Smooth muscle cell (in vitro differentiated cells): ENCODE data around the gene STH. TPM values are rescaled to one million over a fixed set of nuclear protein-coding genes. Genes with fewer than 3 reads are reported as not detected.

ENCODE experiments used
- DNase-seq: peaks from one replicate; lab custom pipeline; 2025; ENCODE audit not compliant: unreplicated experiment; lab: John Stamatoyannopoulos, UW
- H2AFZ ChIP-seq: fragments of 200-600 bp; sonication (generic); 2 replicates; pipeline ENCODE4 v1.6.0; 2016; ENCODE audit warnings: antibody characterized with exemption, low read depth, mild to moderate bottlenecking
- H3F3A ChIP-seq: fragments of 200-600 bp; sonication (generic); 2 replicates; pipeline ENCODE4 v1.6.0; 2017; ENCODE audit warnings: antibody characterized with exemption, low read depth
- H3K27ac ChIP-seq: fragments of 200-600 bp; sonication (generic); 2 replicates; pipeline ENCODE4 v1.5.1; 2016; ENCODE audit warnings: low read depth, mild to moderate bottlenecking
- H3K27me3 ChIP-seq: fragments of 200-600 bp; sonication (generic); 2 replicates; pipeline ENCODE4 v1.6.1; 2016; ENCODE audit warnings: low read depth, mild to moderate bottlenecking
- H3K36me3 ChIP-seq: fragments of 200-600 bp; sonication (generic); 2 replicates; pipeline ENCODE4 v1.5.1; 2016; ENCODE audit warnings: low read depth
- H3K4me1 ChIP-seq: fragments of 200-600 bp; sonication (generic); 2 replicates; pipeline ENCODE4 v1.5.1; 2016; ENCODE audit warnings: low read depth
- H3K4me2 ChIP-seq: fragments of 200-600 bp; sonication (generic); 2 replicates; pipeline ENCODE4 v1.6.0; 2016; ENCODE audit warnings: mild to moderate bottlenecking
- H3K4me3 ChIP-seq: fragments of 200-600 bp; sonication (generic); 2 replicates; pipeline ENCODE4 v1.5.1; 2016; ENCODE audit warnings: mild to moderate bottlenecking
- H3K79me2 ChIP-seq: fragments of 200-600 bp; sonication (generic); 2 replicates; pipeline ENCODE4 v1.6.0; 2016; ENCODE audit warnings: low read depth, mild to moderate bottlenecking
- H3K9ac ChIP-seq: fragments of 200-600 bp; sonication (generic); 2 replicates; pipeline ENCODE4 v1.6.0; 2016; ENCODE audit warnings: low read depth
- H3K9me3 ChIP-seq: fragments of 200-600 bp; sonication (generic); replicated peaks from 2 replicates; pipeline ENCODE4 v1.5.1; 2016; ENCODE audit warnings: low read depth
- H4K20me1 ChIP-seq: fragments of 200-600 bp; sonication (generic); 2 replicates; pipeline ENCODE4 v1.6.0; 2016; ENCODE audit warnings: low read depth
- CTCF ChIP-seq: fragments of 200-600 bp; sonication (generic); IDR thresholded peaks from 2 replicates; pipeline ENCODE4 v1.5.1; 2017; ENCODE audit warnings: borderline replicate concordance, mild to moderate bottlenecking, antibody characterized with exemption; ENCODE audit not compliant: insufficient read depth, poor library complexity, severe bottlenecking
- WGBS: methylation state at CpG from one replicate; pipeline ENCODE4 v1.1.7; 2016; ENCODE audit warnings: low lambda C conversion rate; 5-methylcytosine and 5-hydroxymethylcytosine counted together
- polyA plus RNA-seq: library from polyadenylated mRNA; unstranded; fragments of >200 nt; fragmentation: Nextera tagmentation; extraction: Ambion mirVana; gene quantifications from 2 replicates; pipeline ENCODE4 v1.2.1, GENCODE V29; 2016
- total RNA-seq: library from RNA; depleted of rRNA; stranded (reverse); fragments of >200 nt; gene quantifications from 2 replicates; pipeline ENCODE4 v1.2.3, GENCODE V29; 2014

Gene STH
- total and polyA plus RNA-seq, 2 experiments from 2014 or later, result not detected

GRCh38 chr17:45991341-45991740 lies 7.7 kb upstream of the STH start:
- WGBS, result 87% methylated on average over 10 of the region's 10 CpGs
- no peaks in the 10 kb centered on the region for H3K36me3 ChIP-seq
- H3K4me3 ChIP-seq, result no peak overlapping the region
- H3K9ac ChIP-seq, result no peak overlapping the region
- no peaks in the 10 kb centered on the region for H3K27me3 ChIP-seq
- no peaks in the 10 kb centered on the region for H4K20me1 ChIP-seq
- H3K9me3 ChIP-seq, result no peaks in the 10 kb centered on the region
- TF ChIP-seq CTCF, result no peak
- no peak overlapping the region for H3K27ac ChIP-seq
- H3K4me1 ChIP-seq, result no peaks in the 10 kb centered on the region
- H3F3A ChIP-seq, result no peaks in the 10 kb centered on the region
- DNase-seq, result no peak
- no peak overlapping the region for H2AFZ ChIP-seq
- no peaks in the 10 kb centered on the region for H3K79me2 ChIP-seq
- H3K4me2 ChIP-seq, result no peak overlapping the region

- Histone ChIP-seq H3K9ac (no peak overlapping the region), H3K79me2 (no peaks in the 10 kb centered on the region), H3K9me3 (no peaks in the 10 kb centered on the region), H3K36me3 (no peaks in the 10 kb centered on the region), H3K4me3 (no peak overlapping the region), H3K4me1 (no peaks in the 10 kb centered on the region), H2AFZ (no peak overlapping the region), H3F3A (no peaks in the 10 kb centered on the region), H3K4me2 (no peak overlapping the region), H3K27ac (no peak overlapping the region), H3K27me3 (no peaks in the 10 kb centered on the region), H4K20me1 (no peaks in the 10 kb centered on the region)
- DNase-seq, result no peak
- WGBS, result 66% methylated on average over 6 of the region's 6 CpGs
- no peak for TF ChIP-seq CTCF
These were observed 6.9 kb upstream of the STH start for GRCh38 chr17:45992175-45992574.

- TF ChIP-seq CTCF, result no peak
- H3K9me3 ChIP-seq, result no peaks in the 10 kb centered on the region
- no peak overlapping the region for H3K9ac ChIP-seq
- WGBS, result 78% methylated on average over 10 of the region's 10 CpGs
- H3F3A ChIP-seq, result no peaks in the 10 kb centered on the region
- H3K27ac ChIP-seq, result no peak overlapping the region
- DNase-seq, result no peak
- H3K4me1 ChIP-seq, result no peaks in the 10 kb centered on the region
- H4K20me1 ChIP-seq, result no peaks in the 10 kb centered on the region
- no peak overlapping the region for H3K4me2 ChIP-seq
- H2AFZ ChIP-seq, result no peak overlapping the region
- H3K36me3 ChIP-seq, result no peaks in the 10 kb centered on the region
- no peaks in the 10 kb centered on the region for H3K79me2 ChIP-seq
- no peaks in the 10 kb centered on the region for H3K27me3 ChIP-seq
- H3K4me3 ChIP-seq, result no peak overlapping the region
These were observed 6.1 kb upstream of the STH start for GRCh38 chr17:45992904-45993303.

GRCh38 chr17:45993962-45994627 lies 5.0 kb upstream of the STH start:
- no peak overlapping the region for H2AFZ ChIP-seq
- H3F3A ChIP-seq, result no peaks in the 10 kb centered on the region
- H3K79me2 ChIP-seq, result no peaks in the 10 kb centered on the region
- H3K4me3 ChIP-seq, result no peak overlapping the region
- H3K27me3 ChIP-seq, result no peaks in the 10 kb centered on the region
- 93% methylated on average over 16 of the region's 16 CpGs for WGBS
- H3K9ac ChIP-seq, result no peak overlapping the region
- no peak for DNase-seq
- H3K4me1 ChIP-seq, result no peaks in the 10 kb centered on the region
- no peak for TF ChIP-seq CTCF
- no peaks in the 10 kb centered on the region for H4K20me1 ChIP-seq
- no peaks in the 10 kb centered on the region for H3K36me3 ChIP-seq
- H3K4me2 ChIP-seq, result no peak overlapping the region
- no peaks in the 10 kb centered on the region for H3K9me3 ChIP-seq
- H3K27ac ChIP-seq, result no peak overlapping the region
